ENCODE results near the gene CHD3.

- TF ChIP-seq CTCF (IDR thresholded peaks at IDR 0.05 in 4 of 5, conservative IDR thresholded peaks at IDR 0.05 in 1 of 5) (no peak), POLR2A (IDR thresholded peaks at IDR 0.05) (no peak)
Measured at GRCh38 chr17:7840441-7840840, 48.1 kb upstream of the CHD3 start.
